Activated CD8-positive, alpha-beta memory T cell treated with anti-CD3 and anti-CD28 coated beads, Interleukin-2, amount 50 U/mL, for 24 hours (primary cell): Measurements from ENCODE around the gene SF3B4.
"Not testable (repeated sequence)": the region's sequence is repeated elsewhere in the genome, so short reads cannot be mapped to it uniquely, and the experiment has no call there.

Experiments used
- DNase-seq: peaks from one replicate; pipeline ENCODE4 v3.0.0-alpha.2; 2020; ENCODE audit errors: extremely low read depth

Gene SF3B4

GRCh38 chr1:149927563-149928400, at the start of gene SF3B4:
SF3B4 (minus strand) TSS chr1:149927803; CDS start chr1:149927759, 44 bp downstream.
- DNase-seq = peak; percentile 92

GRCh38 chr1:149977345-149977744, 49.7 kb upstream of the SF3B4 start:
- no peak for DNase-seq

GRCh38 chr1:149972547-149972946, 44.9 kb upstream of the SF3B4 start:
- no peak for DNase-seq

GRCh38 chr1:149967646-149968045, 40.0 kb upstream of the SF3B4 start:
- DNase-seq = no peak

- DNase-seq = no peak
Observed at GRCh38 chr1:149967041-149967440, 39.4 kb upstream of the SF3B4 start.

GRCh38 chr1:149966405-149966804, 38.8 kb upstream of the SF3B4 start:
- DNase-seq = no peak

- no peak for DNase-seq
Observed at GRCh38 chr1:149965440-149965839, 37.8 kb upstream of the SF3B4 start.

- DNase-seq = no peak
Observed at GRCh38 chr1:149963358-149963757, 35.8 kb upstream of the SF3B4 start.

- no peak for DNase-seq
Observed at GRCh38 chr1:149962736-149963135, 35.1 kb upstream of the SF3B4 start.

GRCh38 chr1:149962039-149962647, 34.5 kb upstream of the SF3B4 start:
- DNase-seq = no peak

- not testable (repeated sequence) for DNase-seq
Observed at GRCh38 chr1:149957548-149957947, 29.9 kb upstream of the SF3B4 start.

GRCh38 chr1:149949911-149950310, 22.3 kb upstream of the SF3B4 start:
- no peak for DNase-seq

- DNase-seq = no peak
Observed at GRCh38 chr1:149945206-149945605, 17.6 kb upstream of the SF3B4 start.

GRCh38 chr1:149942885-149943284, 15.3 kb upstream of the SF3B4 start:
- no peak for DNase-seq

- no peak for DNase-seq
Observed at GRCh38 chr1:149942207-149942606, 14.6 kb upstream of the SF3B4 start.

- DNase-seq = no peak
Observed at GRCh38 chr1:149940427-149940826, 12.8 kb upstream of the SF3B4 start.

- DNase-seq = not testable (repeated sequence)
Observed at GRCh38 chr1:149938668-149939003, 11.0 kb upstream of the SF3B4 start.

GRCh38 chr1:149937759-149938158, 10.2 kb upstream of the SF3B4 start:
- no peak for DNase-seq

- no peak for DNase-seq
Observed at GRCh38 chr1:149936992-149937705, 9.5 kb upstream of the SF3B4 start.

- DNase-seq = no peak
Observed at GRCh38 chr1:149936170-149936991, 8.8 kb upstream of the SF3B4 start, which contains the start of gene MTMR11. MTMR11 (minus strand) TSS chr1:149936879; CDS start chr1:149936647, 232 bp downstream.

- no peak for DNase-seq
Observed at GRCh38 chr1:149934356-149934755, 6.8 kb upstream of the SF3B4 start.

GRCh38 chr1:149933208-149933607, 5.6 kb upstream of the SF3B4 start:
- DNase-seq = no peak
